Nephron (organoid): Measurements from ENCODE around the gene RBL2.

Experiments
- H3K27ac Mint-ChIP-seq, 3 experiments: 2 replicates each; pipeline ENCODE4 v1.8.0; 2020; ENCODE audit warnings: mixed read lengths in 3 of 3, mild to moderate bottlenecking in 2 of 3, moderate library complexity in 1 of 3
- H3K27me3 Mint-ChIP-seq: 2 replicates; pipeline ENCODE4 v1.8.0; 2021; ENCODE audit warnings: low read depth, mild to moderate bottlenecking, moderate library complexity, mixed read lengths
- H3K36me3 Mint-ChIP-seq: 2 replicates; pipeline ENCODE4 v1.8.0; 2020; ENCODE audit warnings: low read depth, mixed read lengths
- H3K4me1 Mint-ChIP-seq: 2 replicates; pipeline ENCODE4 v1.8.0; 2020; ENCODE audit warnings: mixed read lengths
- H3K4me3 Mint-ChIP-seq, 3 experiments: 2 replicates each; pipeline ENCODE4 v1.8.0; 2020; ENCODE audit warnings: mild to moderate bottlenecking in 3 of 3, mixed read lengths in 3 of 3, moderate library complexity in 2 of 3
- H3K9me3 Mint-ChIP-seq: 2 replicates; pipeline ENCODE4 v1.8.0; 2020; ENCODE audit warnings: mixed read lengths
- TF ChIP-seq, protein P1 (sequence below), 3 experiments: fragments of 200-600 bp; sonication (generic); IDR thresholded peaks; one replicate each; pipeline ENCODE4 v1.5.0; 2021; ENCODE audit warnings: antibody characterized with exemption in 3 of 3; ENCODE audit not compliant: unreplicated experiment in 3 of 3

RBL2 gene

GRCh38 chr16:53429221-53429943, 4.9 kb upstream of the RBL2 start:
- TF ChIP-seq, protein P1, sequence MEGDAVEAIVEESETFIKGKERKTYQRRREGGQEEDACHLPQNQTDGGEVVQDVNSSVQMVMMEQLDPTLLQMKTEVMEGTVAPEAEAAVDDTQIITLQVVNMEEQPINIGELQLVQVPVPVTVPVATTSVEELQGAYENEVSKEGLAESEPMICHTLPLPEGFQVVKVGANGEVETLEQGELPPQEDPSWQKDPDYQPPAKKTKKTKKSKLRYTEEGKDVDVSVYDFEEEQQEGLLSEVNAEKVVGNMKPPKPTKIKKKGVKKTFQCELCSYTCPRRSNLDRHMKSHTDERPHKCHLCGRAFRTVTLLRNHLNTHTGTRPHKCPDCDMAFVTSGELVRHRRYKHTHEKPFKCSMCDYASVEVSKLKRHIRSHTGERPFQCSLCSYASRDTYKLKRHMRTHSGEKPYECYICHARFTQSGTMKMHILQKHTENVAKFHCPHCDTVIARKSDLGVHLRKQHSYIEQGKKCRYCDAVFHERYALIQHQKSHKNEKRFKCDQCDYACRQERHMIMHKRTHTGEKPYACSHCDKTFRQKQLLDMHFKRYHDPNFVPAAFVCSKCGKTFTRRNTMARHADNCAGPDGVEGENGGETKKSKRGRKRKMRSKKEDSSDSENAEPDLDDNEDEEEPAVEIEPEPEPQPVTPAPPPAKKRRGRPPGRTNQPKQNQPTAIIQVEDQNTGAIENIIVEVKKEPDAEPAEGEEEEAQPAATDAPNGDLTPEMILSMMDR (IDR thresholded peaks at IDR 0.05; ENCODE audit: unreplicated experiment in 3 of 3) = no peak
- peak overlapping the region; percentile 8 to 43 (median 35) for H3K27ac Mint-ChIP-seq
- H3K9me3 Mint-ChIP-seq = peaks cover 13% of the 10 kb centered on the region
- peaks cover 8% of the 10 kb centered on the region for H3K27me3 Mint-ChIP-seq
- H3K36me3 Mint-ChIP-seq = no peaks in the 10 kb centered on the region
- H3K4me3 Mint-ChIP-seq = no peak overlapping the region
- peaks cover 12% of the 10 kb centered on the region for H3K4me1 Mint-ChIP-seq

- Mint-ChIP-seq H3K36me3 (no peaks in the 10 kb centered on the region), H3K4me1 (peaks cover 14% of the 10 kb centered on the region), H3K27me3 (peaks cover 8% of the 10 kb centered on the region), H3K4me3 (no peak overlapping the region), H3K9me3 (peaks cover 7% of the 10 kb centered on the region), H3K27ac (no peak overlapping the region)
- TF ChIP-seq, protein P1 (IDR thresholded peaks at IDR 0.05; ENCODE audit: unreplicated experiment in 3 of 3) = no peak
Observed at GRCh38 chr16:53430363-53430762, 3.9 kb upstream of the RBL2 start.

DNA sequence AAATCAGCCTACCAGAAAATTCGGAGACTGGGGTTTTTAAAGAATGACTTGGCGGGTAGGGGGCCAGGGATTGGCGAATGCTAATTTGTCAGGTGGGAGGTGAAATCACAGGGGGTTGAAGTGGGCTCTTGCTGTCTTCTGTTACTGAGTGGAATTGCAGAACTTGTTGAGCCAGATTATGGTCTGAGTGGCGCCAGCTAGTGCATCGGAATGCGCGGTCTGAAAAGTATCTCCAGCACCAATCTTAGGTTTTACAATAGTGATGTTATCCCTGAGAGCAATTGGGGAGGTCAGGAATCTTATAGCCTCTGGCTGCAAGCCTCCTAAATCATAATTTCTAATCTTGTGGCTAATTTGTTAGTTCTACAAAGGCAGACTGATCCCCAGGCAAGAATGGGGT, 762 bp upstream of the RBL2 start:
- Mint-ChIP-seq H3K27ac (peak overlapping the region; percentile 77 to 90 (median 86)), H3K9me3 (peaks cover 7% of the 10 kb centered on the region), H3K36me3 (no peaks in the 10 kb centered on the region), H3K27me3 (peaks cover 8% of the 10 kb centered on the region), H3K4me1 (peaks cover 27% of the 10 kb centered on the region), H3K4me3 (peak overlapping the region; percentile 79 to 86 (median 82))
- TF ChIP-seq, protein P1 (IDR thresholded peaks at IDR 0.05; ENCODE audit: unreplicated experiment in 3 of 3) = no peak

DNA sequence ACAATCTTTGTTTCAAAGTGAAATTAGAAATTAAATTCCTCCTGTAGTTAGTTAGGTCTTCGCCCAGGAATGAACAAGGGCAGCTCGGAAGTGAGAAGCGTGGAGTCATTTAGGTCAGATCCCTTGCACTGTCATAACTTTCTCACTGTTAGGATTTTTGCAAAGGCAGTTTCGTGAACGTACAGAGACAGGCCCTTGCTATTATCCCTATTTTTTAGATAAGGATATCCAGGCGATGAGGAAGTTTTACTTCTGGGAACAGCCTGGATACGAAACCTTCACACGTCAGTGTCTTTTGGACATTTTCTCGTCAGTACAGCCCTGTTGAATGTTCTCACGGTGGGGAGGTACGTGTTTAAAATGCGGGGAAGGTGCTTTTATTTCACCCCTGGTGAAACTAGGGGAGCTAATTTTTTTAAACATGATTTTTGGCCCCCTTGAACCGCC, 318 bp upstream of the RBL2 start:
- H3K36me3 Mint-ChIP-seq = no peaks in the 10 kb centered on the region
- peaks cover 7% of the 10 kb centered on the region for H3K9me3 Mint-ChIP-seq
- TF ChIP-seq, protein P1 (IDR thresholded peaks at IDR 0.05; ENCODE audit: unreplicated experiment in 3 of 3) = no peak
- peak overlapping the region; percentile 77 to 90 (median 86) for H3K27ac Mint-ChIP-seq
- H3K4me3 Mint-ChIP-seq = peak overlapping the region; percentile 79 to 86 (median 82)
- peaks cover 8% of the 10 kb centered on the region for H3K27me3 Mint-ChIP-seq
- peaks cover 27% of the 10 kb centered on the region for H3K4me1 Mint-ChIP-seq

DNA sequence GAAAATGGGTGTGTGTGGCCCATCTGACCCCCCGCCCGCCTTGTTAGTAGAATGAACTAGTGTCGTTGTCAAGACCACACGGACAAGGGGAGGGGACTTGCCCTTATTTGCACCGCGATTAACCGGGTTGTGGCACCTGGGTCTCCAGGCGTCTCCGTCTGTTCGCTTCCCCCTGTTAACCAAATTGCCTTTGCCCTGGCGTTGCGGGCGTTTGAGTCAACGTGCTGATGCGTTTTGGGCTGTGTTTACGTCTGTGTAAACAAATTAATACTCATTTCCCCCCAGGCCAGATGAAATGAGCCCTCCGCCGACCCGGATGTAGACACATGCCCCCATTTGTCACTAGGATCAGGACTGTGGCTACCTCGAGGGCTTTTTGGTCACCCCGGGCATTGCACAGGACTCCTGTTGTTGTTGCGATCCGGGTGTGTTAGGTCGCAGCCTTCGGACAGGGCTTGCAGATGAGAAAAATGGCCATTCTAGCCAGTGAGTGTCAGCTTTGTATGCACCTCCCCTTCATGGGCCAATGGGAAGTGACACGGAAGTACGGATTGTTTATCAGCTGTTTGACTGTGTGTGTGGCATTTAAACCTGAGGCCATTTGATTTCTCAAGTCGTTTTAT, 906 bp downstream of the RBL2 start:
- TF ChIP-seq, protein P1 (IDR thresholded peaks at IDR 0.05; ENCODE audit: unreplicated experiment in 3 of 3) = no peak
- Mint-ChIP-seq H3K36me3 (peaks cover 4% of the 10 kb centered on the region), H3K27ac (peak overlapping the region; percentile 86 to 98 (median 95)), H3K27me3 (peaks cover 8% of the 10 kb centered on the region), H3K9me3 (peaks cover 4% of the 10 kb centered on the region), H3K4me1 (peaks cover 20% of the 10 kb centered on the region), H3K4me3 (peak overlapping the region; percentile 95 to 99 (median 98))
